ENCODE results near the gene RHOT2. TPM values are rescaled to one million over a fixed set of nuclear protein-coding genes. Genes with fewer than 3 reads are reported as not detected.

Gene RHOT2
- total RNA-seq, 1 donor from 2014 or later, result 189 TPM

GRCh38 chr16:722835-723633, 55.1 kb downstream of the RHOT2 start:
- Mint-ChIP-seq H3K27me3 (ENCODE audit: low read depth) (peaks cover 12% of the 10 kb centered on the region), H3K4me3 (peak overlapping the region; percentile 72), H3K27ac (ENCODE audit: unreplicated experiment) (no peak overlapping the region), H3K9me3 (no peaks in the 10 kb centered on the region), H3K36me3 (ENCODE audit: low read depth) (no peaks in the 10 kb centered on the region), H3K4me1 (peaks cover 21% of the 10 kb centered on the region)
- TF ChIP-seq CTCF (conservative IDR thresholded peaks at IDR 0.05), result no peak
- no peak for DNase-seq (ENCODE audit: low read depth, low spot score)

- Mint-ChIP-seq H3K9me3 (no peaks in the 10 kb centered on the region), H3K27ac (ENCODE audit: unreplicated experiment) (no peak overlapping the region), H3K4me1 (peaks cover 19% of the 10 kb centered on the region), H3K36me3 (ENCODE audit: low read depth) (no peaks in the 10 kb centered on the region), H3K27me3 (ENCODE audit: low read depth) (peaks cover 12% of the 10 kb centered on the region), H3K4me3 (peak overlapping the region; percentile 57)
- no peak for TF ChIP-seq CTCF (conservative IDR thresholded peaks at IDR 0.05)
- DNase-seq (ENCODE audit: low read depth, low spot score), result no peak
Measured at GRCh38 chr16:723695-724094, 55.8 kb downstream of the RHOT2 start.

Other genes with a start within 250 kb of the RHOT2 start
- 70.5 and 72.2 TPM in 2 replicates for gene RAB11FIP3, start 242.5 kb upstream of the RHOT2 start, total RNA-seq
- 56.9 and 60.3 TPM in 2 replicates for gene CAPN15, start 140.4 kb upstream of the RHOT2 start, total RNA-seq
- gene PRR35, start 107.7 kb upstream of the RHOT2 start, total RNA-seq, result not detected in 2 replicates
- gene NHLRC4, start 101.1 kb upstream of the RHOT2 start, total RNA-seq, result 0.84 and 0.86 TPM in 2 replicates
- 84.9 and 91.7 TPM in 2 replicates for gene PIGQ, start 98.2 kb upstream of the RHOT2 start, total RNA-seq
- 30.9 and 31.6 TPM in 2 replicates for gene RAB40C, start 78.1 kb upstream of the RHOT2 start, total RNA-seq
- gene WFIKKN1, start 37.1 kb upstream of the RHOT2 start, total RNA-seq, result 8.1 and 8.5 TPM in 2 replicates
- gene METTL26, start 31.8 kb upstream of the RHOT2 start, total RNA-seq, result 73.4 and 75.3 TPM in 2 replicates
- gene MCRIP2, start 26.3 kb upstream of the RHOT2 start, total RNA-seq, result 16.2 and 17.6 TPM in 2 replicates
- 95.8 and 97.0 TPM in 2 replicates for gene WDR90, start 18.8 kb upstream of the RHOT2 start, total RNA-seq
- 3.0 and 3.1 TPM in 2 replicates for gene RHBDL1, start 7.5 kb downstream of the RHOT2 start, total RNA-seq
- gene STUB1, start 12.3 kb downstream of the RHOT2 start, total RNA-seq, result 81.5 and 99.3 TPM in 2 replicates
- 60.8 and 64.5 TPM in 2 replicates for gene JMJD8, start 16.2 kb downstream of the RHOT2 start, total RNA-seq
- gene WDR24, start 22.3 kb downstream of the RHOT2 start, total RNA-seq, result 16.6 and 20.7 TPM in 2 replicates
- 2.5 and 3.0 TPM in 2 replicates for gene FBXL16, start 37.7 kb downstream of the RHOT2 start, total RNA-seq
- gene METRN, start 47.0 kb downstream of the RHOT2 start, total RNA-seq, result 210 and 224 TPM in 2 replicates
- gene ANTKMT, start 53.0 kb downstream of the RHOT2 start, total RNA-seq, result 51.1 and 52.7 TPM in 2 replicates
- gene CCDC78, start 58.3 kb downstream of the RHOT2 start, total RNA-seq, result 7.0 and 7.2 TPM in 2 replicates
- 15.0 and 15.4 TPM in 2 replicates for gene HAGHL, start 59.0 kb downstream of the RHOT2 start, total RNA-seq
- 42.1 and 45.9 TPM in 2 replicates for gene CIAO3, start 72.9 kb downstream of the RHOT2 start, total RNA-seq
- not detected in 2 replicates for gene MSLN, start 92.6 kb downstream of the RHOT2 start, total RNA-seq
- gene RPUSD1, start 120.2 kb downstream of the RHOT2 start, total RNA-seq, result 36.1 and 36.8 TPM in 2 replicates
- gene CHTF18, start 120.5 kb downstream of the RHOT2 start, total RNA-seq, result 156 and 169 TPM in 2 replicates
- gene GNG13, start 132.6 kb downstream of the RHOT2 start, total RNA-seq, result not detected in 2 replicates